SH-SY5Y (cell line): Measurements from ENCODE around the gene SRSF8.

Source experiments
- GATA2 ChIP-seq: IDR thresholded peaks from 2 replicates; pipeline ENCODE4 v1.6.1; 2011; ENCODE audit warnings: mild to moderate bottlenecking, low read depth, low read length
- GATA3 ChIP-seq: IDR thresholded peaks from 2 replicates; pipeline ENCODE4 v1.6.1; 2011; ENCODE audit warnings: low read depth, mild to moderate bottlenecking, low read length, moderate library complexity

- TF ChIP-seq GATA3 (no peak), GATA2 (no peak)
These were observed 37.0 kb downstream of the SRSF8 start for GRCh38 chr11:95103701-95104100.
